Stimulated activated CD4-positive, alpha-beta T cell treated with anti-CD3 and anti-CD28 coated beads, Interleukin-1b, Interleukin-23, amount 100 ng/mL, for 24 hours (primary cell): Measurements from ENCODE around the gene NR2C2AP.
"Not testable (repeated sequence)": the region's sequence is repeated elsewhere in the genome, so short reads cannot be mapped to it uniquely, and the experiment has no call there.

ENCODE experiments used
- DNase-seq, 4 experiments: peaks; one replicate each; pipeline ENCODE4 v3.0.0-alpha.2; 2020; ENCODE audit warnings: low read depth in 4 of 4, low spot score in 1 of 4

Gene NR2C2AP

GRCh38 chr19:19185853-19186740 is 17.1 kb downstream of the NR2C2AP start:
- peak; percentile 27 to 50 (median 48) for DNase-seq

GRCh38 chr19:19181488-19181998 is 21.7 kb downstream of the NR2C2AP start:
- no peak for DNase-seq

- no peak for DNase-seq
Measured at GRCh38 chr19:19179548-19180441, 23.4 kb downstream of the NR2C2AP start.

- no peak for DNase-seq
Measured at GRCh38 chr19:19176950-19177349, 26.3 kb downstream of the NR2C2AP start.

- not testable (repeated sequence) for DNase-seq
Measured at GRCh38 chr19:19173243-19173642, 30.0 kb downstream of the NR2C2AP start.

GRCh38 chr19:19171821-19172532 is 31.2 kb downstream of the NR2C2AP start:
- no peak for DNase-seq

- DNase-seq = no peak
Measured at GRCh38 chr19:19170873-19171672, 32.1 kb downstream of the NR2C2AP start.

- DNase-seq = peak; percentile 27 to 74 (median 63)
Measured at GRCh38 chr19:19170053-19170872, 33.0 kb downstream of the NR2C2AP start, which contains the start of gene MEF2B. TSS of gene MEF2B (minus strand) at chr19:19170263. CDS start at chr19:19150735, 19,528 bp downstream.

- DNase-seq = no peak
Measured at GRCh38 chr19:19169236-19170052, 33.8 kb downstream of the NR2C2AP start.

- DNase-seq = no peak
Measured at GRCh38 chr19:19167612-19168011, 35.6 kb downstream of the NR2C2AP start.

GRCh38 chr19:19165396-19165795 is 37.8 kb downstream of the NR2C2AP start:
- no peak for DNase-seq

GRCh38 chr19:19162495-19162894 is 40.7 kb downstream of the NR2C2AP start:
- no peak for DNase-seq

GRCh38 chr19:19160461-19161035 is 42.7 kb downstream of the NR2C2AP start:
- DNase-seq = no peak

- DNase-seq = no peak
Measured at GRCh38 chr19:19159534-19159933, 43.7 kb downstream of the NR2C2AP start.

GRCh38 chr19:19157808-19158207 is 45.4 kb downstream of the NR2C2AP start:
- no peak for DNase-seq

- DNase-seq = no peak
Measured at GRCh38 chr19:19155495-19156219, 47.6 kb downstream of the NR2C2AP start.

- no peak for DNase-seq
Measured at GRCh38 chr19:19154768-19155494, 48.3 kb downstream of the NR2C2AP start.
